Measurements from ENCODE around the gene MREG.
A peak's percentile ranks its signal among the peaks of the same experiment; 100 is the strongest.

MREG gene

DNA sequence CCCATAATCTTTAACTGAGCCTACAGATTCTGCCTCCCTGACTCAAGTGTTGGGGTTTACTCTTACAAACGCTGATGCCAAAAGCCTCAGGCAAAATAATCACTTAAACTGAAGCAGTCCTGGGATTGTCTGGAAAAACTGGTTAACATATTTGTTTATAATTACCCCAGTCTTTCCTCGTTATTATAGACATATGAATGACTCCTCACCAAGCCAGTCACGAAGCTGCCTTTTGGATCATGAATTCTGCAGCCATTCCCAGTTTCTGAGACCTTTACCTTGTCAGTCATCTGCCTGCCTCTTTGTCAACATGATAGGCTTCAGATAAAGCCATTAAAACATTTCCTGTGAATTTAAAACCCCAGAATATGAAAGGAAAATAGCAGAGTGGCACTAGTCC is 46.4 kb downstream of the MREG start:
- Histone ChIP-seq H3K79me1 (ENCODE audit: low read length) (no peaks in the 10 kb centered on the region), H3K4ac (ENCODE audit: low read depth, low read length) (no peak overlapping the region), H4K8ac (ENCODE audit: low read depth, low read length) (no peak overlapping the region), H2BK120ac (ENCODE audit: insufficient read depth, low read length, poor library complexity) (no peak overlapping the region), H3K14ac (ENCODE audit: low read length) (no peak overlapping the region), H2AK5ac (ENCODE audit: low read length) (no peak overlapping the region), H3K23ac (ENCODE audit: low read length) (no peak overlapping the region), H2BK5ac (ENCODE audit: low read depth, low read length, poor library complexity) (no peak overlapping the region), H3K79me2 (ENCODE audit: control insufficient read depth, insufficient read depth, low read length, poor library complexity) (no peaks in the 10 kb centered on the region), H3K4me3 (ENCODE audit: low read depth, low read length) (no peak overlapping the region), H3K4me2 (ENCODE audit: low read length) (no peak overlapping the region), H3K4me1 (ENCODE audit: control insufficient read depth in 1 of 2, insufficient read depth in 2 of 2, low read length in 2 of 2) (peaks cover 0 to 3% of the 10 kb centered on the region in 2 experiments), H3K27me3 (ENCODE audit: insufficient read depth, low read length) (no peaks in the 10 kb centered on the region), H2BK12ac (ENCODE audit: low read length) (no peak overlapping the region), H3K36me3 (ENCODE audit: control insufficient read depth in 1 of 2, insufficient read depth in 2 of 2, low read length in 2 of 2) (no peaks in the 10 kb centered on the region), H3K27ac (ENCODE audit: low read depth, low read length) (no peak overlapping the region), H3K18ac (ENCODE audit: low read length) (no peak overlapping the region), H3K9me3 (ENCODE audit: insufficient read depth, low read depth, low read length) (no peaks in the 10 kb centered on the region), H2AFZ (ENCODE audit: insufficient read depth, low read length, poor library complexity) (no peak overlapping the region), H4K12ac (ENCODE audit: low read depth, low read length) (no peak overlapping the region), H4K91ac (ENCODE audit: low read depth, low read length) (no peak overlapping the region), H3K9ac (ENCODE audit: low read length) (no peak overlapping the region)
- DNase-seq = peak; percentile 13 to 65
- no CpG with 5 or more reads among the region's 3 CpGs for WGBS (ENCODE audit: extremely low coverage, insufficient coverage, insufficient read length)

DNA sequence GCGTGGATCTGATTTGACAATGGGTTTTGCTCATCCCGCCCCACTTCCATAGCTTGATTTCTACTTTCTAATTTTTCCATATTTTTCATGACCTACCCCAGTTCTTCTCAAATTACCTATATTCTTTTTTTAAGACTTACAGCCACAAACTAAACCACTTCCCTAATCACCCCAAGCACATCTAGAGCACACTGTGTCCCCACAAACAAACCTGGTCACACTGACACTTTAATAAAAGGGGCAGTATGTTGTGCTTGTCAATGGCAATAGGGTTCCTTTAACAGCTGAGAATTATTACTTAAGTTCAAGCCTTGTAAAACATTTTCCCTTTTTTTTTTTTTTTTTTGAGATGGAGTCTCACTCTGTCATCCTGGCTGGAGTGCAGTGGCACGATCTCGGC is 47.1 kb downstream of the MREG start:
- Histone ChIP-seq H3K4me2 (ENCODE audit: low read length) (no peak overlapping the region), H3K9me3 (ENCODE audit: insufficient read depth, low read depth, low read length) (no peaks in the 10 kb centered on the region), H2AFZ (ENCODE audit: insufficient read depth, low read length, poor library complexity) (no peak overlapping the region), H3K4me1 (ENCODE audit: control insufficient read depth in 1 of 2, insufficient read depth in 2 of 2, low read length in 2 of 2) (no peaks in the 10 kb centered on the region), H3K14ac (ENCODE audit: low read length) (no peak overlapping the region), H3K4me3 (ENCODE audit: low read depth, low read length) (no peak overlapping the region), H3K79me1 (ENCODE audit: low read length) (no peaks in the 10 kb centered on the region), H2BK120ac (ENCODE audit: insufficient read depth, low read length, poor library complexity) (no peak overlapping the region), H3K79me2 (ENCODE audit: control insufficient read depth, insufficient read depth, low read length, poor library complexity) (no peaks in the 10 kb centered on the region), H2BK12ac (ENCODE audit: low read length) (no peak overlapping the region), H3K23ac (ENCODE audit: low read length) (no peak overlapping the region), H4K91ac (ENCODE audit: low read depth, low read length) (no peak overlapping the region), H3K36me3 (ENCODE audit: control insufficient read depth in 1 of 2, insufficient read depth in 2 of 2, low read length in 2 of 2) (no peaks in the 10 kb centered on the region), H3K4ac (ENCODE audit: low read depth, low read length) (no peak overlapping the region), H4K8ac (ENCODE audit: low read depth, low read length) (no peak overlapping the region), H3K27ac (ENCODE audit: low read depth, low read length) (no peak overlapping the region), H2AK5ac (ENCODE audit: low read length) (no peak overlapping the region), H2BK5ac (ENCODE audit: low read depth, low read length, poor library complexity) (no peak overlapping the region), H3K9ac (ENCODE audit: low read length) (no peak overlapping the region), H3K27me3 (ENCODE audit: insufficient read depth, low read length) (no peaks in the 10 kb centered on the region), H3K18ac (ENCODE audit: low read length) (no peak overlapping the region), H4K12ac (ENCODE audit: low read depth, low read length) (no peak overlapping the region)
- no peak for DNase-seq
- no CpG with 5 or more reads among the region's 4 CpGs for WGBS (ENCODE audit: extremely low coverage, insufficient coverage, insufficient read length)

GRCh38 chr2:215965532-215966165 is 47.7 kb downstream of the MREG start:
- Histone ChIP-seq H3K23ac (ENCODE audit: low read length) (no peak overlapping the region), H2BK12ac (ENCODE audit: low read length) (no peak overlapping the region), H3K27me3 (ENCODE audit: insufficient read depth, low read length) (no peaks in the 10 kb centered on the region), H3K79me2 (ENCODE audit: control insufficient read depth, insufficient read depth, low read length, poor library complexity) (no peaks in the 10 kb centered on the region), H3K4me2 (ENCODE audit: low read length) (no peak overlapping the region), H3K79me1 (ENCODE audit: low read length) (no peaks in the 10 kb centered on the region), H2AK5ac (ENCODE audit: low read length) (no peak overlapping the region), H2AFZ (ENCODE audit: insufficient read depth, low read length, poor library complexity) (no peak overlapping the region), H3K9me3 (ENCODE audit: insufficient read depth, low read depth, low read length) (no peaks in the 10 kb centered on the region), H2BK5ac (ENCODE audit: low read depth, low read length, poor library complexity) (no peak overlapping the region), H3K27ac (ENCODE audit: low read depth, low read length) (no peak overlapping the region), H2BK120ac (ENCODE audit: insufficient read depth, low read length, poor library complexity) (no peak overlapping the region), H3K4ac (ENCODE audit: low read depth, low read length) (no peak overlapping the region), H3K4me3 (ENCODE audit: low read depth, low read length) (no peak overlapping the region), H3K4me1 (ENCODE audit: control insufficient read depth in 1 of 2, insufficient read depth in 2 of 2, low read length in 2 of 2) (no peaks in the 10 kb centered on the region), H3K14ac (ENCODE audit: low read length) (no peak overlapping the region), H3K36me3 (ENCODE audit: control insufficient read depth in 1 of 2, insufficient read depth in 2 of 2, low read length in 2 of 2) (no peaks in the 10 kb centered on the region), H4K91ac (ENCODE audit: low read depth, low read length) (no peak overlapping the region), H3K9ac (ENCODE audit: low read length) (no peak overlapping the region), H3K18ac (ENCODE audit: low read length) (no peak overlapping the region), H4K8ac (ENCODE audit: low read depth, low read length) (no peak overlapping the region), H4K12ac (ENCODE audit: low read depth, low read length) (no peak overlapping the region)
- no peak for DNase-seq
- whole genome bisulfite sequencing (ENCODE audit: extremely low coverage, insufficient coverage, insufficient read length) = no CpG with 5 or more reads among the region's 1 CpG

GRCh38 chr2:215961981-215962380 is 51.4 kb downstream of the MREG start:
- no peak overlapping the region for H3K18ac ChIP-seq (ENCODE audit: low read length)
- no peak overlapping the region for H2BK12ac ChIP-seq (ENCODE audit: low read length)
- no peak overlapping the region for H2AFZ ChIP-seq (ENCODE audit: insufficient read depth, low read length, poor library complexity)
- H3K27ac ChIP-seq (ENCODE audit: low read depth, low read length) = no peak overlapping the region
- no peaks in the 10 kb centered on the region for H3K79me2 ChIP-seq (ENCODE audit: control insufficient read depth, insufficient read depth, low read length, poor library complexity)
- no peak overlapping the region for H4K91ac ChIP-seq (ENCODE audit: low read depth, low read length)
- no peak overlapping the region for H4K8ac ChIP-seq (ENCODE audit: low read depth, low read length)
- no CpG with 5 or more reads among the region's 5 CpGs for WGBS (ENCODE audit: extremely low coverage, insufficient coverage, insufficient read length)
- H3K4me1 ChIP-seq (ENCODE audit: control insufficient read depth in 1 of 2, insufficient read depth in 2 of 2, low read length in 2 of 2) = no peaks in the 10 kb centered on the region
- no peak overlapping the region for H2BK5ac ChIP-seq (ENCODE audit: low read depth, low read length, poor library complexity)
- no peak overlapping the region for H3K14ac ChIP-seq (ENCODE audit: low read length)
- H4K12ac ChIP-seq (ENCODE audit: low read depth, low read length) = no peak overlapping the region
- no peak overlapping the region for H2AK5ac ChIP-seq (ENCODE audit: low read length)
- no peak overlapping the region for H3K9ac ChIP-seq (ENCODE audit: low read length)
- no peaks in the 10 kb centered on the region for H3K79me1 ChIP-seq (ENCODE audit: low read length)
- no peak for DNase-seq
- no peaks in the 10 kb centered on the region for H3K9me3 ChIP-seq (ENCODE audit: insufficient read depth, low read depth, low read length)
- no peak overlapping the region for H3K4me2 ChIP-seq (ENCODE audit: low read length)
- H3K36me3 ChIP-seq (ENCODE audit: control insufficient read depth in 1 of 2, insufficient read depth in 2 of 2, low read length in 2 of 2) = no peaks in the 10 kb centered on the region
- H3K27me3 ChIP-seq (ENCODE audit: insufficient read depth, low read length) = no peaks in the 10 kb centered on the region
- no peak overlapping the region for H3K23ac ChIP-seq (ENCODE audit: low read length)
- no peak overlapping the region for H3K4me3 ChIP-seq (ENCODE audit: low read depth, low read length)
- no peak overlapping the region for H2BK120ac ChIP-seq (ENCODE audit: insufficient read depth, low read length, poor library complexity)
- H3K4ac ChIP-seq (ENCODE audit: low read depth, low read length) = no peak overlapping the region
